Measurements from ENCODE around the gene BUD31.

Gene BUD31

DNA sequence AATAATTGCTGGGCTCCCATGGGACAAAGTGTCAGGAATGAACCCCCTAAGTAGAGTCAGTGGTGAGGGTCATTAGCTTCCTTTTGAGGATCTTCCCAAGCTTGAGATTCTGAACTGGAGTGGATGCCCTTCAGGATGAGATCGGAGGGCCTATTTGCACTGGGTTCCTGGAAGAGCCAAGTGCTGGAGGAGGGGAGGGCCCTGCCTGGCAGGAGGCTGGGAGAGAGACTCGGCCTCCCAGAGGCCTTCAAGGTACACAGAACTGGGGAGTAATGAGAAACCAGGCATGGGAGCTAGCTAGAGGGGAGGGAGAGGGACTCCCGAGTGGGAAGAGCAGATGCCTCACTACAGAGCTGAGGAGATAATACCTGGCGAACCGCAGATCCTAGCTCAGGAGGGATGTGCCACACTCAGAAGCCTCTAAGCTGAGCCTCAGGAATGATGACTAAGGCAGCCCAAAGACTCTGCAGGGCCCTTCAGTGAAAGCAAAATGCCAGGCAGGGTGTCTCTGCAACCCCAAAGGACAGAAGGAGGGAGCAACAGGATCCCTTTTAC is 9.8 kb upstream of the BUD31 start:
- no peak for DNase-seq (ENCODE audit: low read depth, low spot score)

- no peak for DNase-seq (ENCODE audit: low read depth, low spot score)
Observed at GRCh38 chr7:99399597-99399996, 9.2 kb upstream of the BUD31 start.

DNA sequence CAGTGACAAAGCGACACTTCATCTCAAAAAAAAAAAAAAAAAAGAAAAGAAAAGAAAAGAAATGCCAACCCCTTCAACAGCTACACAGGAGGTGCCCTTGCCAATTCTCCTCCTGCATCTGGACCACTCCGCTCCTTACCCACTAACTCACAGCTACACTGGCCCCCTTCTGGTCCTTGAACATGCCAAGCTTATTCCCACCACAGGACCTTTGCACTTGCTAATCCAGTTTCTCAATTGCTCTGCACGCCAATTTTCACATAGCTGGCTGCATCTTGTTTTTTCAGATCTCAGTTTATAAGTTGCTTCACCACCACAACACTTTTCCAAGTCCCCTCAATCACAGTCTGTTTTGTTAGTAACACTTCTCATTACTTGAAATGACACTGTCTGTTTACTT is 5.9 kb upstream of the BUD31 start:
- DNase-seq (ENCODE audit: low read depth, low spot score) = no peak

DNA sequence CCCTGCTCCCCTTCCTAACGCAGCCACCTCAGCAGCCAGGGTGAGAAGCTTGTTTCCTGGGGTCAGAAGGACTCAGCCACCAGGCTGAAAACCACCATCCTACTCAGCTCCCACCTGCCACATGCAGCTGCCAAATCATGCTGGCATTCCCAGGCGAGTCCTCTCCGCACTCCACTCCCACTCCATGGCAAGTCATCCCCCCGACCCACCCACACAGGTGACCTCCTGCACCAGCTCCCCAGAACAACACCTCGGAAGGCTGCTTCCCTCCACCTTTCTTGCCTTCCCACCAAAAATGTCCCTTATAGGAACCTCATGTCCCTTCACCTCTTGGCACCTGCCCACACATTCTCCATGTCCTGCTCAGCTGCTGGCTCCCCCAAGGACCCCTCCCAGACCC is 5.0 kb upstream of the BUD31 start:
- DNase-seq (ENCODE audit: low read depth, low spot score) = no peak

DNA sequence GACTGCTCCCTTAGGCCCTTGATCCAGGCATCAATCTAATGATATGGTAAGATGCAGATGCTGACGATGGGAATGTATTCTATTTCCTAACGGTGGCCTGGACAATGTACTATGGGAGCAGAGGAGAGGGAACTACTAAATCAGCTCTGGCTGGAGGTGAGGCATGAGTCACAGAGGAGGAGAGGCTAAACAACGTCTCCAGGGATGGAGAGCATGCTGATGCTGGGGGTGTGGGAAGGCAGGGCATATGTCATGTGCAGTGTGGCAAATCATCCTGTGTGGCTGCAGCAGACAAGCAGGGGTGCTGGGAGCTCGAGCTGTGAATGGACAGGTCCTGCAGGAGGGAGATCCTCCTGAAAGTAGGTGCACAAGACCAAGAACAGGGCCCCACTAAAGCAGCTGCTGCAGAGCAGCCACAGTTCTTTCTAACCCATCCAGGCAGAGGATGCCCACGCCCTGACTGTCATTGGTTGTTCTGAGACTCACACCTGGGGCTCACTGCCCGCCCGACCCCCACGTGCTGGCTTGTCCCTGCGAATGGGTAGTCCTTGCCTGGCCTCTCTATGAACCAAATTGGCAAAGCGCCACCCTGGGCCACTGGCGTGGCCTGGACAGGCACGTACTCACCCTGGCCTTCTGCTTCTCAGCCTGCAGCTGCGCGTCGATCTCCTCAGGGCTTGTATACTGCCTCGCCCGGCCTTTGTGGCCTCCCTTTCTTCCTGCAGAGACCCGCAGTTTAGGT is 4.4 kb upstream of the BUD31 start:
- DNase-seq (ENCODE audit: low read depth, low spot score) = no peak

DNA sequence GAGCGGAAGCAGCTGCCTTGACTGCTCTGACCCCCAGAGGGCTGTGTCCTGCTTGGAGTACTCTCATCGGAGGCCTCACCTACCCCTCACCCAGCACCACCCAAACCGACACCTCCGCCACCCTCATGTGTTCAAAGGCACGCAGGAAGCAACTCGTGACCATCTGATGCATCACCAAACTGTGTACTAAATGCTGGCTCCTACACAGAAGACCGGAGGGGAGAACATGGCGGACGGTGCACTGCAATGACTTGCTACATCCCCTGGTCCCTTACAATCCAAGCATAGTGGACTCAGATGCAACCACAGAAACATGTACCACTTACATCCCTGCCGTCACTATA is 3.8 kb upstream of the BUD31 start:
- DNase-seq (ENCODE audit: low read depth, low spot score) = no peak

DNA sequence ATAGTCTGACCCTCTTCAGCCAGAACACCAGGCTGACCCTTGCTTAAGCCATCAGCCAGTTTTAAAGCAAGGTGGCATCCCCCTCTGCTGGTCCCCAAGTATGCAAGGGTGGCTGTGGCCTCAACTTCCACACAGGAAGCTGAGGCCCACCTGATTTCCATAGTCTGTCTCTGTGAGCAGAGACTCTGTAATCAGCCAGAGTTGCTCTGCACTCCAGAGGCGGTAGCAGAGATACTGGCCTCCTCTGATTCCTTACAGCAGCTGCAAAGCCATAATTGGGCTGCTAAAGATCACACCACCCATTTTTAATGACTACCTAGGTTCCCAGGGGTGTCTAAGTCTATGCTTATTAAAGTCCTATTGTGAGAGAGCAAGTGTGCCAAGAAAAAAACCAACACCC is 2.2 kb upstream of the BUD31 start:
- DNase-seq (ENCODE audit: low read depth, low spot score) = no peak

DNA sequence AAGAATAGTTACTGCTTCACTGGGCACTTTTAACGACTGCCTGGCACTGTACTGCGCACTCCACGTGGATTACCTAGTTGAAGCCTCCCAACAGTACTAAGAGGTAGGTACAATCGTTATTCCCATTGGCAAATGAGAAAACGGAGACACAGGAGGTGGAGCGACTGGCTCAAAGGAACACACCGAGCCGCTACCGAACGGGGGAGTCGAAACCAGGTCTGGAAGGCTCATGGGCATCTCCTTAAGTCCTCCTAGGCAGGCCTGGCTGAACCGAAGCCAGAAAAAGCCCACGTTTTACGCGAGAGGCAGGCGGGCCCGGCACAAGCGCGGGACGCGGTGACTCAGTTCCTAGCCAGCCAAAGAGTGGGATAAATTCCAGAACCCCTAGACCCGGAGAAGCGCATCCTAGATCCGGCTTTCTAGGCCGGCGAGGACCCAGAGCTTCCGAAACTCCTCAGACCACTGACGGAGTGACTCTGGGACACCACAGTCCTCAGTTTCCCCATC is 844 bp upstream of the BUD31 start:
- DNase-seq (ENCODE audit: low read depth, low spot score) = peak; percentile 88

- DNase-seq (ENCODE audit: low read depth, low spot score) = no peak
Observed at GRCh38 chr7:99409192-99409572, 413 bp downstream of the BUD31 start.

DNA sequence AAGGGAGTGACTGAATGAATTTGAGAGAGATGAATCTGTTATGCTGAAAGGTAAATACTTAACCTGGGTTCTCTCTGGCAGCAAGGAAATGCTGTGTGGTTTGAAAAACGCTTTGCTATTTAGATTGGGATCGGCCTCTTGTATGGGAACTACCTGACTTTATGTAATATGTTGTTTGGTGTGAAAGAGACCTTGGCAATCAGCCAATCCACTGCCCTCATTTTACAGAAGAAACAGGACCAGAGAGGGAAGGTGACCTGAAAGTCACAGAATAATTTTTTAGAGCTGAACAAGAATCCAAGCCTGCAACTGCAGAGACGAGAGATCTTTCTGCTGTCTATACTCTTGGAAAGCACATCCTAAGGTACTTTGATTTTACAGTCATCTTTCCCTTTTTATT is 1.0 kb downstream of the BUD31 start:
- DNase-seq (ENCODE audit: low read depth, low spot score) = no peak

GRCh38 chr7:99410635-99411034 is 1.9 kb downstream of the BUD31 start:
- no peak for DNase-seq (ENCODE audit: low read depth, low spot score)

GRCh38 chr7:99415513-99416127 is 6.9 kb downstream of the BUD31 start:
- peak; percentile 65 for DNase-seq (ENCODE audit: low read depth, low spot score)

GRCh38 chr7:99418260-99418659 is 9.5 kb downstream of the BUD31 start:
- no peak for DNase-seq (ENCODE audit: low read depth, low spot score)

DNA sequence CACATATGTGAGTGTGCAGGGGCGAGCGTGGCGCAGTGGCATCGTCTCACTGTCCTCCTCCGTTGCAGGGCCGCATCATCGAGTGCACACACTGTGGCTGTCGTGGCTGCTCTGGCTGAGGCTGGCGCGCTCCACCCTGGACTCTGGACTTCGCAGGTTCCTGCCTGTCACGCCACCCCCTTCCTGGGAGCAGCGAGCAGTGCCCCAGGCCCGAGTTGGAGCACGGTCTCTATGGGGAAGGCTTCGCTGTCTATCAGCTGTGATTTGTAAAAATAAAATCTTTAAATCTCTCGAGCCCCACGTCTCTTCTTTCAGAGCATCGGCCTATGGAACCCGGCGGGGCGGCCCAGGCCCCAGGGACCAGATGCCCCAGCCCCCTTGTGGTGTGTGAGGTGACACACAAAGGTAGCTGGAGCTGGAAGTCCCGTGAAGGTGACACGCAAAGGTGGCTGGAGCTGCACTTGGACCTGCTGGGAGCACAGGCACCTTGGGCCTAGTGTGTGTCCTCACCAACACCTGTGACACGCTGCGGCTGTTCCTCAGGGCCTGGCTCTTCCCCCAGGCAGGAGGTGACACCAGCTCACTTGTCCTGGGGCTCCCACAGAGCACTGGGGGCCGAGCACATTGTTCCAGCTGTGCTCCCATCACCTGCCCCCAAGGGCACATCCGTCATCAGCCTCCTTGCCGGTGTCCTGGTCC is 10.7 kb downstream of the BUD31 start:
- no peak for DNase-seq (ENCODE audit: low read depth, low spot score)

GRCh38 chr7:99420213-99420612 is 11.4 kb downstream of the BUD31 start:
- no peak for DNase-seq (ENCODE audit: low read depth, low spot score)

DNA sequence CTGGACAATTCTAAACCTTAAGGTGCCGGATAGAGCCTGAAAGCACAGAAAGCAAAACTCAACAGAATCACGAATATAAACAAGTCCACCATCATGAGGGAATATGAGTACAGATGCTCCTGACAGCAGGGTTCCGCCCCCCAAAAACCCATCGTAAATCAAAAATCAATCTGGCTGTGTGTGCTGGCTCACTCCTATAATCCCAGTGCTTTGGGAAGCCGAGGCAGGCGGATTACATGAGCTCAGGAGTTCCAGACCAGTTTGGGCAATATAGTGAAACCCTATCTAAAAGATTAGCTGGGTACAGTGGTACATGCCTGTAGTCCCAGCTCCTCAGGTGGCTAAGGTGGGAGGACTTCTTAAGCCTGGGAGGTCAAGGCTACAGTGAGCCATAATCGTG is 12.2 kb downstream of the BUD31 start:
- DNase-seq (ENCODE audit: low read depth, low spot score) = no peak

- no peak for DNase-seq (ENCODE audit: low read depth, low spot score)
Observed at GRCh38 chr7:99422186-99422585, 13.4 kb downstream of the BUD31 start.

GRCh38 chr7:99422625-99423024 is 13.9 kb downstream of the BUD31 start:
- DNase-seq (ENCODE audit: low read depth, low spot score) = no peak

GRCh38 chr7:99424932-99425730 is 16.4 kb downstream of the BUD31 start:
- no peak for DNase-seq (ENCODE audit: low read depth, low spot score)

GRCh38 chr7:99428972-99429566 is 20.3 kb downstream of the BUD31 start:
- no peak for DNase-seq (ENCODE audit: low read depth, low spot score)

DNA sequence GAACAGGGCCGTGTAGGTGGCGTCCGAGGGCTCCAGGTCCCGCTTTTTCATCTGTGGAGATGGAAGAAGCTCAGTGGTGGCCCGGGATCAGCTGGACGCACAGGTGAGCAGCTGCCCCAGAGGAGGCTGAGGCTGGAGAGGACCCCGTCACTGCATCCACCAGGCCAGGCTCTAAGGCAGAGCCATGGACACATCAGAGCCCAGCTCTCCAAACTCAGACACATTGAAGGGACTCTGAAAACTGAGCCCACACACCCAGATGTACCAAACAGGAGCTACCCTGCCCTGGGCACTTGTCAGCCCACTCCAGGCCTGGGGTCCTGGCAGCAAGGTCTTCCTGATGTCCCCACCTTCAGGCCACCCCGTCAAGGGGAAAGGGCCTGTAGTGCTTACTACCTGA is 21.0 kb downstream of the BUD31 start:
- no peak for DNase-seq (ENCODE audit: low read depth, low spot score)

Data from astrocyte of the hippocampus (primary cell).